Activated T-cell treated with anti-CD3 and anti-CD28 coated beads, Interleukin-2, amount 50 U/mL, for 24 hours (primary cell): ENCODE measurements around the gene JADE2.

Experiments used
- DNase-seq: peaks from one replicate; pipeline ENCODE4 v3.0.0-alpha.2; 2020
- H3K27ac Mint-ChIP-seq: 2 replicates; pipeline ENCODE4 v1.8.0; 2020; ENCODE audit warnings: mild to moderate bottlenecking, mixed read lengths
- H3K27me3 Mint-ChIP-seq: 2 replicates; pipeline ENCODE4 v1.8.0; 2020; ENCODE audit warnings: mixed read lengths
- H3K36me3 Mint-ChIP-seq: 2 replicates; pipeline ENCODE4 v1.8.0; 2020; ENCODE audit warnings: low read depth, mixed read lengths
- H3K4me1 Mint-ChIP-seq: 2 replicates; pipeline ENCODE4 v1.8.0; 2020; ENCODE audit warnings: low read depth, mixed read lengths
- H3K4me3 Mint-ChIP-seq: 2 replicates; pipeline ENCODE4 v1.8.0; 2020; ENCODE audit warnings: mild to moderate bottlenecking, moderate library complexity, mixed read lengths
- H3K9me3 Mint-ChIP-seq: 2 replicates; pipeline ENCODE4 v1.8.0; 2020; ENCODE audit warnings: mixed read lengths

Gene JADE2

DNA sequence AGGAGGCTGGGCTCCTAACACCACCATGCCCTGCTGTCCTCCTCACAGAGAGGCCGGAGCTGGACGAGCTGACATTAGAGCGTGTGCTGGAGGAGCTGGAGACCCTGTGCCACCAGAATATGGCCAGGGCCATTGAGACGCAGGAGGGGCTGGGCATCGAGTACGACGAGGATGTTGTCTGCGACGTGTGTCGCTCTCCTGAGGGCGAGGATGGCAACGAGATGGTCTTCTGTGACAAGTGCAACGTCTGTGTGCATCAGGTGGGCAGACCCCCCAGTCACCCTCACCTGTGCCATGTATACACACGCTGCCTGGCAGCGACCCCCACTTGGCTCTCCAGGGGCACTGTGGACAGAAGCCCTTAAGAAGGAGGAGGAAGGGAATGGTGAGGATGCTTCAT is 35.2 kb downstream of the JADE2 start:
- H3K27me3 Mint-ChIP-seq: no peaks in the 10 kb centered on the region
- H3K27ac Mint-ChIP-seq: peak overlapping the region; percentile 80
- H3K9me3 Mint-ChIP-seq: no peaks in the 10 kb centered on the region
- H3K4me3 Mint-ChIP-seq: no peak overlapping the region
- DNase-seq: no peak
- peaks cover 18% of the 10 kb centered on the region for H3K4me1 Mint-ChIP-seq
- H3K36me3 Mint-ChIP-seq: peaks cover 84% of the 10 kb centered on the region

DNA sequence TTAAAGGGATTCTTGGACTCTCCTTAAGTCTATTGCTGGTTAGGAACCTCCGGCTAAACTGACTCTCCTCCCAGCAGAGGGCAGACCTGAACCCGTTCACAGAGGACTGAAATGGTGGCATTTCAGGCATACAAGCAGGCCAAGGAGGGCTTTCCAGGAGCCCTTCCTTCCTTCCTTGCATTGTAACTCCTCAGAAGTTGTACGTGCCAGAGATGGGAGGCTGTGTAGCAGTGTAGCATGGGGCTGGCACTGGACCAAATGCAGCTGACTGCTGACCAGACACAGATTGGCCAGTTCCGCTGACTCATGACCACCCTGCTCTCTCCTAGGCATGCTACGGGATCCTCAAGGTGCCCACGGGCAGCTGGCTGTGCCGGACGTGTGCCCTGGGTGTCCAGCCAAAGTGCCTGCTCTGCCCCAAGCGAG is 36.4 kb downstream of the JADE2 start:
- DNase-seq: no peak
- Mint-ChIP-seq H3K4me3 (no peak overlapping the region), H3K4me1 (peaks cover 8% of the 10 kb centered on the region), H3K27me3 (no peaks in the 10 kb centered on the region), H3K27ac (peak overlapping the region; percentile 70), H3K9me3 (no peaks in the 10 kb centered on the region), H3K36me3 (peaks cover 86% of the 10 kb centered on the region)

DNA sequence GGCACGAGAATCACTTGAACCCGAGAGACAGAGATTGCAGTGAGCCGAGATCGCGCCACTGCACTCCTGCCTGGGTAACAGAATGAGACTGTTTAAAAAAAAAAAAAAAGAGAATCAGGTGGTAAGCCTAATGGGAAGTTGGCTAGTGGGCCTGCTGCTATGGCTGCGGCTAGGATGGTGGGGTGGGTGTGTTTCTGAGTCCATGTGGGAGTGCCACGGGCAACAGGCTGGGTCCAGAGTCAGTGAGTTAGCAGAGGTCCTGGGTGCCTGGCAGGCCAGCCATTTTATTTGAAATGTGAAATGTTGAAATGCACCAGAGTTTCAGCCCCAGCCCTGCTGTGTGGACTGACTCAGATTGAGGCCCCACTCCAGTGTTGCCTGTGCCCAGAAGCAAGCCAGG is 37.8 kb downstream of the JADE2 start:
- peak overlapping the region; percentile 80 for H3K27ac Mint-ChIP-seq
- no peak overlapping the region for H3K4me3 Mint-ChIP-seq
- peaks cover 12% of the 10 kb centered on the region for H3K4me1 Mint-ChIP-seq
- peaks cover 98% of the 10 kb centered on the region for H3K36me3 Mint-ChIP-seq
- H3K27me3 Mint-ChIP-seq: no peaks in the 10 kb centered on the region
- H3K9me3 Mint-ChIP-seq: no peaks in the 10 kb centered on the region
- DNase-seq: no peak

DNA sequence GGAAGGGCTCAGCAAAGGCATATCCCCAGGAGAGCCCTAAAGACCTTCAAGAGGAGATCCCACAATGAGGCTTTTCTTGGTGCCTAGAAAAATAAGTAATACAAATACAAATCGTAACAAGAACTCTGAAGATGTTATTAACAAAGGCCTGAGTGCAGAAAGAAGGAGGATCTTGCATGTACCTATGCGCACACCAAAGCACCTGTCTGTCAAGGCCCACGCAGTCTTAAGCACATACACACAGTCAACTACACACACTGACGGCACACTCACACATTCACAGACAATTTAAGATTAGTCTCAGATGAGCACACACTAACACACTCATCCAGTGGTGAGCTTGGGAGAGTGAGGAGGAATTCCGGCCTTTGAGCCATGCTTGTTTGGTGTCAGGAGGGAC is 38.5 kb downstream of the JADE2 start:
- Mint-ChIP-seq H3K4me1 (peaks cover 13% of the 10 kb centered on the region), H3K9me3 (no peaks in the 10 kb centered on the region), H3K36me3 (peaks cover 98% of the 10 kb centered on the region), H3K4me3 (no peak overlapping the region), H3K27me3 (no peaks in the 10 kb centered on the region), H3K27ac (peak overlapping the region; percentile 80)
- no peak for DNase-seq

DNA sequence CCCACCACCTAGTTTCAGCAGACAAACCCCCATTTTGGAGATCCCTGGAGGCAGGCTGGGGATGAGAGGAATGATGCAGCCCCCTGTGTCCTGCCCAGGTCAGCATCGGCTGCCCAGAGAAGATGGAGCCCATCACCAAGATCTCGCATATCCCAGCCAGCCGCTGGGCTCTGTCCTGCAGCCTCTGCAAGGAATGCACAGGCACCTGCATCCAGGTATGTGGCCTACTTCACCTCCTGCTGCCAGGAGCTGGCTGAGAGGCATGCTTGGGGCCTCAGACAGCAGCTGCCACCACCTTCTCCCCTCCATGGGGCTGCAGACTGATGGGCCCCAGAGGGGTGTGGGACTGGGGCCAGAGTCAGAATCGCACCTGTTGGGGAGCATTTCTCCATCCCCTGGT is 38.9 kb downstream of the JADE2 start:
- peaks cover 98% of the 10 kb centered on the region for H3K36me3 Mint-ChIP-seq
- peak overlapping the region; percentile 80 for H3K27ac Mint-ChIP-seq
- no peaks in the 10 kb centered on the region for H3K9me3 Mint-ChIP-seq
- H3K27me3 Mint-ChIP-seq: no peaks in the 10 kb centered on the region
- no peak overlapping the region for H3K4me3 Mint-ChIP-seq
- H3K4me1 Mint-ChIP-seq: peaks cover 14% of the 10 kb centered on the region
- DNase-seq: no peak

DNA sequence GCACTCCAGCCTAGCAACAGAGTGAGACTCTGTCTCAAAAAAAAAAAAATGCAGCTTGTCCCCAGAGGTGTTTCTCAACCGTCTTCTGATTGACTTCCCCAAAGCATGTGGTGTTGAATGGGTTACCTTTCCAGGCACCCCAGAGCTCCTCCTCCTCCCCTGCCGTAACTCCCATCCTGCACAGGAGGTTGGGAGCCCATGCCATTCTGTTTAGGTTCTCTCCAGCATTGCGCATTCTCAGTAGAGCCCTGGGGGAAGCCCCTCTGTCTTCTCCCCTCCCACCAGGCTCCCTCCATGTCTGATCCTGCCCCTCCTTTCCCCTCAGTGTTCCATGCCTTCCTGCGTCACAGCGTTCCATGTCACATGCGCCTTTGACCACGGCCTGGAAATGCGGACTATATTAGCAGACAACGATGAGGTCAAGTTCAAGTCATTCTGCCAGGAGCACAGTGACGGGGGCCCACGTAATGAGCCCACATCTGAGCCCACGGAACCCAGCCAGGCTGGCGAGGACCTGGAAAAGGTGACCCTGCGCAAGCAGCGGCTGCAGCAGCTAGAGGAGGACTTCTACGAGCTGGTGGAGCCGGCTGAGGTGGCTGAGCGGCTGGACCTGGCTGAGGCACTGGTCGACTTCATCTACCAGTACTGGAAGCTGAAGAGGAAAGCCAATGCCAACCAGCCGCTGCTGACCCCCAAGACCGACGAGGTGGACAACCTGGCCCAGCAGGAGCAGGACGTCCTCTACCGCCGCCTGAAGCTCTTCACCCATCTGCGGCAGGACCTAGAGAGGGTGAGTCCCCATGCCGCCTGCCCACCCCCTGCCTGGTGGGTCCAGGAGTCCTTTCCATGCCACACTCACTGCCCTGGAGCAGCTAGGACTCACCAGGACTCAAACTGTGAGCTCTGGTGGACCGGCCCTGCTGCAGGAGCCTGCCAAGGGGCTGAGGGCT is 40.6 kb downstream of the JADE2 start:
- H3K27ac Mint-ChIP-seq: peak overlapping the region; percentile 59
- no peaks in the 10 kb centered on the region for H3K27me3 Mint-ChIP-seq
- peaks cover 97% of the 10 kb centered on the region for H3K36me3 Mint-ChIP-seq
- DNase-seq: no peak
- peaks cover 16% of the 10 kb centered on the region for H3K4me1 Mint-ChIP-seq
- H3K4me3 Mint-ChIP-seq: no peak overlapping the region
- no peaks in the 10 kb centered on the region for H3K9me3 Mint-ChIP-seq

DNA sequence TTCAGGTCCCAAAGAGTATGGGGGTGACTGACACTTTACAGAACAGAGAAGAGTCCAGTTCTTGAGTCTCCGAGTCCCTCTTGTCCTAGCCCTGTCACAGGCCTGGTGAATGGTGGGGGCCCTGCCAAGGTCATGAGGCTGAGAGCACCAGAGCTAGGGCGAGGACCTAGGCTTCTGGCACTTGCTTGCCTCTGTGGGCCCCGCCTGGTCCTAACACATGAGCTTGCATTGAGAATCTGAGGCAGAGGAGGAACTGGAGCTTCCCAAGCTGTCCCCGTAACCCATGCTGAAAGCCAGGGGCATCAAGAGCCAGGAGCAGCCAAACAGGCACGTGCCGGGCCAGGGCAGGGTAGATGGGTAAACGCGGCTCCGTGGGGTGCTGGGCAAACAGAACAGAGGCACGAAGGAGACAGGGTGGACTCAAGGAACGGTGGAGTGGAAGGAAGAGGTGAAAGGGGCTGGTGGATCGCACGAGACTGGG is 41.3 kb downstream of the JADE2 start:
- peaks cover 16% of the 10 kb centered on the region for H3K4me1 Mint-ChIP-seq
- H3K27ac Mint-ChIP-seq: peak overlapping the region; percentile 90
- H3K9me3 Mint-ChIP-seq: no peaks in the 10 kb centered on the region
- H3K27me3 Mint-ChIP-seq: no peaks in the 10 kb centered on the region
- DNase-seq: no peak
- peaks cover 96% of the 10 kb centered on the region for H3K36me3 Mint-ChIP-seq
- no peak overlapping the region for H3K4me3 Mint-ChIP-seq

DNA sequence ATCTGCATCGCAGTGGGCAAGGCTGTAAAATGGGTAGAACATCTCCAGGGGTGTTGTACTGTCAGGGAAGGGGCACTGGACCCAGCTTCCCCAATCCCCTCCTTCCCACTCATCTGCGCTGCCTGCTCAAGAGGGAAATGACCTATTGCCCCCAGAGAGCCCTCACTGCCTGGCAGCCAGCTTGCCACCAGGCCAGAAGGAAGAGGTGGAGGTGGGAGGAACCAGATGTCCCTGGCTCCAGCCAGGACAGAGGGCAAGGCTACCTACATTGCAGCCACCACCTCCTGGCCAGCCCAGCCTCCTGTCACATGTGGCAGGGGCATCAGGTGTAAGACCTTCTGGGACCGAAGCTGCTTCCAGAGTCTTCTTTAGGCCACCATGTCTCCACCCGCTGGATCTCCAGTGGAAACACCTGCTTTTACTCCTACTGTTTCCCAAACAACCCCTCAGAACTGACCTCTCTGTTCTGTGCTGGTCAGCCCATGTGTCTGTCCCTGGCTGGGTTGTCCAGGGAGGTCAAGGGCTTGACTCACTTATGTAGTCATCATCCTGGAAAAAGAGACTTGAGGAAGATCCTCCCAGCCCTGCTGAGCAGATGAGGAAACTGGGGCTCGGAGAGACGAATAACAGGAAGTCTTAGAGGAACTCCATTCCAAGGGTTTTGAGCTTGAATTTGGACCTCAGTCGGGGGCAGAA is 42.3 kb downstream of the JADE2 start:
- Mint-ChIP-seq H3K4me1 (peaks cover 14% of the 10 kb centered on the region), H3K27me3 (no peaks in the 10 kb centered on the region), H3K36me3 (peaks cover 96% of the 10 kb centered on the region), H3K27ac (peak overlapping the region; percentile 90), H3K9me3 (no peaks in the 10 kb centered on the region), H3K4me3 (no peak overlapping the region)
- no peak for DNase-seq

DNA sequence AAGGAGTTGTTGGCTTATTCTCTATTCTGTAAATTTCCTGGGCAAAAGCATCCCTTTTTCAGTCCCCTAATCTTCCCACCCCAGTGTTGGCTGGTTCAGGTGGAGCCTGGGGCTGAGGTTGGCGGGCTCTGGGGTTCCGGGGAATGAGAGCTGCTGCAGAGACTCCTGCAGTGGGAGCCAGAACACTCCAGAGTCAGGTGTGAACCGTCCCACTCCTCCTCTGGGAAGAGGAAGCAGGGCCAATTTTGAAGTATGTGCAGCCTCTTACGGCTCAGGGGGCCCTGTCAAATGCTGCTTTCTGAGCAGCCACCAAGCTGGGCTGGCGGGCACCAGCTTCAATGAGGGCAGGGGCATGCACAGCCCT is 42.8 kb downstream of the JADE2 start:
- Mint-ChIP-seq H3K4me3 (no peak overlapping the region), H3K27ac (peak overlapping the region; percentile 90), H3K4me1 (peaks cover 13% of the 10 kb centered on the region), H3K36me3 (peaks cover 96% of the 10 kb centered on the region), H3K9me3 (no peaks in the 10 kb centered on the region), H3K27me3 (no peaks in the 10 kb centered on the region)
- DNase-seq: no peak

DNA sequence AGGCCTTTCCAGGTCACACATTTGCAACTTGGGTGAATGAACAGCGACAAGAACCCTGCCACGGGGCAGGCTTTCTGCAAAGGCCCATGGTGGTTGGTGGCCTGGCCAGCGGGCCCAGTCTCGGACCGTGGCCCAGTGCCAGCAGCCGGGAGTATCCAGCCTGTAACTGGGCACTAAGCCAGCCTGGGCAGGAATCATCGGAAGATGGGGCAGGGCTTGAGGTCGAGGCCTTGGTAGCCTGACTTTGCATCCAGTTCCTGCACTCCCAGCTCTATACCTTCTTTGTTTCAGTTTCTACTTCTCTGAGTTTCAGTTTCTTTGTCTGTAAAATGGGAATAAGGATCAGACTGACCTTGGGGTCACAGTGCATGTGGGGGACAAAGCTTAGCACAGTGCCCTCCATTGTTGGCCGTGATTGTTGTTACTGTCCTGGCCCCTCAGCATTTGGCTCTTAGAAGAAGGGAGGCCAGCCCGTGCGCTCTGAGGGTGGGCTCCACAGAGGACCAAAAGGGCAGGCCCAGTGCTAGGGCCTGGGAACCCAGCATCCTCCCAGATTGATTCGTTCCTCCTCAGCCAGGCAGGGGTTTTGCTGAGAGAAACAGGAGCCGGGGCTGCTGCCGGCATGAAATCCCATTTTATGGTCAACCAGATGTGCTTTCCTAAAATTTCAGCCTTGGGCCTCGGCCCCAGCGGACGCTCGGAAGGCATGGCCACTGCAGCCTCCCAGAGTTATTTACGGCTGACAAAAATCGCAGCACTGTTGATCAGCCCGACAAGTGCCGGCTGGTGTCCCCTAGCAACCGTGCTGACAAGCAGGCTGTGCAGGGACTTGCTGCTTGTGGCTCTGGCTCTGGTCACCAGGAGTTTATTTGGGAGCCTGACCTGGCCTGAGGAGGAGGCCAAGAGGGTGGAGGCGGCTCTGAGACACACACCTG is 43.6 kb downstream of the JADE2 start:
- Mint-ChIP-seq H3K4me3 (no peak overlapping the region), H3K9me3 (no peaks in the 10 kb centered on the region), H3K36me3 (peaks cover 96% of the 10 kb centered on the region), H3K27ac (peak overlapping the region; percentile 90), H3K4me1 (peaks cover 13% of the 10 kb centered on the region), H3K27me3 (no peaks in the 10 kb centered on the region)
- DNase-seq: no peak

DNA sequence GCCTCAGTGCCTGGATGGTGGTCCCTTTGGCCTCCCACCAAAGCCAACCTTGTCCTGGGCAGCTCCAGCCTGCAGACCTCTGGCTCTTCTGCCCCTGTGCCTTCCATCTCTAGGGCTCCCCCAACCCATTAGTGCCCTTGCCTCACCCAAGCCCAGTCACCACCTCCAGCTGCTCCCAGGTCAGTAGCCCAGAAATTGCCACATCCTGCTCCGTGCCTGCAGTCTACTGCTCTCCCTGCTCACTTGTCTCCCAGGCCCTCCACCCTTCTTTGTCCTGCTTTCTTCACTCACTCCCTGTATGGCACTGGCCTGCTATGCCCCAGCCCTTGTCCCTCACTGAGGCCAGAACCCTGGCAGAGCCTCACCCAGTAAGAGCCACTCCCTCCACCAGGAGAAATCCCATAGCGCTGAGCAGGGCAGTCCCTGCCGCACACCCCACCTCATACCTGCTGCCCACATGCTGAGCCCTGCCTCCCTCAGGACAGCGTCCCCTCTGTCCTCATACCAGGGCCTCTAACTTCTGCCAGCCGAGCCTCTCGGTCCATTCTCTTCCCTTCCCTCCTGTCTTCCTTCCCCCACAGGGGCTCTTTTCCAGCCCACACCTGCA is 44.4 kb downstream of the JADE2 start:
- no peaks in the 10 kb centered on the region for H3K9me3 Mint-ChIP-seq
- peaks cover 96% of the 10 kb centered on the region for H3K36me3 Mint-ChIP-seq
- peak overlapping the region; percentile 90 for H3K27ac Mint-ChIP-seq
- H3K27me3 Mint-ChIP-seq: no peaks in the 10 kb centered on the region
- H3K4me3 Mint-ChIP-seq: no peak overlapping the region
- peaks cover 13% of the 10 kb centered on the region for H3K4me1 Mint-ChIP-seq
- no peak for DNase-seq

DNA sequence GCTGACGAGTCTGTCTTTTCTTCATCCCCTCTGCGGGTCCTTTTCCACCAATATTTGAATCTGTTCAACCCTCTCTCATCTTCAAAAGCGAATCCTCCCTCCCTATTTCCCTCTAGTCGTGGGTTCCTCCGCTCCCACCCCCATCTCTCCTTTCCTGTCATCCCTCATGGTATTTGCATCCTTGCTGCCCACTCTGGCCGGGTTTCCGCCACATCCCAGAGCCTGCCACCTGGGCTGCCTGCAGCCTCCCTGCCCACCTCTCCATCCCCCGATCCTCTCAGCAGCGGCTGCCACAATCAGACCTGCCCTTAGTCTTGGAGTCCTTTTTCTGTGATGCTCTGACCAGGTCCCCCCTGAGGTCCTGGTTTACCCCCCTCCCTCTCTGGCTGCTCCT is 44.9 kb downstream of the JADE2 start:
- H3K27ac Mint-ChIP-seq: peak overlapping the region; percentile 90
- H3K9me3 Mint-ChIP-seq: no peaks in the 10 kb centered on the region
- peaks cover 13% of the 10 kb centered on the region for H3K4me1 Mint-ChIP-seq
- H3K4me3 Mint-ChIP-seq: no peak overlapping the region
- no peaks in the 10 kb centered on the region for H3K27me3 Mint-ChIP-seq
- no peak for DNase-seq
- peaks cover 96% of the 10 kb centered on the region for H3K36me3 Mint-ChIP-seq

DNA sequence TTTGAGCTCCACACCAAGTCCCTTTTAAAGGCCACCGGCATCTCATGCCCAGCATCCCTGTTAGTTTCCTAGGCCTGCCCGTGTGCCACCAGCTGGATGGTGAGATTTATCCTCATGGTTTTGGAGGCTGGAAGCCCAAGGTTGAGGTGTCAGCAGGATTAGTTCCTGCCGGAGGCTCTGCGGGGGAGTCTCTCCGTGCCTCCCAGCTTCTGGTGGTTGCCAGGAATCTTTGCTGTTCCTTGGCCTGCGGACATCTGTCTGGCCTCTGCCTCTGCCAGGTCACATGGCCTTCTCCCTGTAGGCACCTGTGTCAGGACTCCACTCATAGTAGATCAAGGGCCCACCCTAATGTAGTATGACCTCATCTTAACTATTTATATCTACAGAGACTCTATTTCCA is 45.4 kb downstream of the JADE2 start:
- peak overlapping the region; percentile 90 for H3K27ac Mint-ChIP-seq
- no peaks in the 10 kb centered on the region for H3K9me3 Mint-ChIP-seq
- DNase-seq: no peak
- H3K4me3 Mint-ChIP-seq: no peak overlapping the region
- H3K27me3 Mint-ChIP-seq: no peaks in the 10 kb centered on the region
- peaks cover 94% of the 10 kb centered on the region for H3K36me3 Mint-ChIP-seq
- peaks cover 13% of the 10 kb centered on the region for H3K4me1 Mint-ChIP-seq
